ENCODE measurements around the gene MYO10.

The MYO10 gene

GRCh38 chr5:16933337-16933736 is 2.8 kb downstream of the MYO10 start:
- no peak for ATAC-seq (ENCODE audit: low read depth)
- Mint-ChIP-seq H3K36me3 (peaks cover 2% of the 10 kb centered on the region), H3K27ac (no peak overlapping the region), H3K4me3 (no peak overlapping the region), H3K9me3 (peaks cover 3% of the 10 kb centered on the region), H3K4me1 (peaks cover 7% of the 10 kb centered on the region), H3K27me3 (peaks cover 29% of the 10 kb centered on the region)
- no peak for DNase-seq (ENCODE audit: low spot score in 2 of 2)

GRCh38 chr5:16932401-16932800 is 3.7 kb downstream of the MYO10 start:
- H3K27me3 Mint-ChIP-seq: peaks cover 24% of the 10 kb centered on the region

GRCh38 chr5:16931334-16932110 is 4.6 kb downstream of the MYO10 start:
- Mint-ChIP-seq H3K9me3 (no peaks in the 10 kb centered on the region), H3K4me3 (no peak overlapping the region), H3K27me3 (peaks cover 19% of the 10 kb centered on the region), H3K4me1 (peaks cover 7% of the 10 kb centered on the region), H3K36me3 (peaks cover 2% of the 10 kb centered on the region), H3K27ac (no peak overlapping the region)
- ATAC-seq (ENCODE audit: low read depth) (no peak), DNase-seq (ENCODE audit: low spot score in 2 of 2) (no peak)

More at GRCh38 chr5:16932401-16932800, 3.7 kb downstream of the MYO10 start:
- no peak overlapping the region for H3K27ac Mint-ChIP-seq
- no peak overlapping the region for H3K4me3 Mint-ChIP-seq
- ATAC-seq (ENCODE audit: low read depth) (no peak), DNase-seq (ENCODE audit: low spot score in 2 of 2) (no peak)
- H3K36me3 Mint-ChIP-seq: peaks cover 2% of the 10 kb centered on the region
- peaks cover 7% of the 10 kb centered on the region for H3K4me1 Mint-ChIP-seq
- peaks cover 1% of the 10 kb centered on the region for H3K9me3 Mint-ChIP-seq

- H3K9me3 Mint-ChIP-seq: no peaks in the 10 kb centered on the region
- H3K4me3 Mint-ChIP-seq: no peak overlapping the region
- no peak overlapping the region for H3K27ac Mint-ChIP-seq
- H3K4me1 Mint-ChIP-seq: peaks cover 3% of the 10 kb centered on the region
- H3K36me3 Mint-ChIP-seq: no peaks in the 10 kb centered on the region
- DNase-seq (ENCODE audit: low spot score in 2 of 2) (no peak), ATAC-seq (ENCODE audit: low read depth) (no peak)
- peaks cover 15% of the 10 kb centered on the region for H3K27me3 Mint-ChIP-seq
These were observed 5.6 kb downstream of the MYO10 start for GRCh38 chr5:16930496-16930895.

- H3K9me3 Mint-ChIP-seq: no peaks in the 10 kb centered on the region
- peaks cover 13% of the 10 kb centered on the region for H3K27me3 Mint-ChIP-seq
- DNase-seq (ENCODE audit: low spot score in 2 of 2): no peak
- H3K4me3 Mint-ChIP-seq: no peak overlapping the region
- no peaks in the 10 kb centered on the region for H3K4me1 Mint-ChIP-seq
- no peak overlapping the region for H3K27ac Mint-ChIP-seq
- no peak for ATAC-seq (ENCODE audit: low read depth)
- no peaks in the 10 kb centered on the region for H3K36me3 Mint-ChIP-seq
These were observed 6.3 kb downstream of the MYO10 start for GRCh38 chr5:16929831-16930230.

GRCh38 chr5:16929347-16929746 is 6.7 kb downstream of the MYO10 start:
- Mint-ChIP-seq H3K9me3 (no peaks in the 10 kb centered on the region), H3K4me3 (no peak overlapping the region), H3K27me3 (peaks cover 13% of the 10 kb centered on the region), H3K27ac (no peak overlapping the region), H3K36me3 (no peaks in the 10 kb centered on the region), H3K4me1 (no peaks in the 10 kb centered on the region)
- ATAC-seq (ENCODE audit: low read depth) (no peak), DNase-seq (ENCODE audit: low spot score in 2 of 2) (no peak)

- Mint-ChIP-seq H3K36me3 (no peaks in the 10 kb centered on the region), H3K27ac (no peak overlapping the region)
These were observed 8.5 kb downstream of the MYO10 start for GRCh38 chr5:16927613-16928012.

GRCh38 chr5:16926417-16926816 is 9.7 kb downstream of the MYO10 start:
- no peak overlapping the region for H3K4me3 Mint-ChIP-seq

More at GRCh38 chr5:16927613-16928012, 8.5 kb downstream of the MYO10 start:
- peaks cover 6% of the 10 kb centered on the region for H3K27me3 Mint-ChIP-seq
- no peak for DNase-seq (ENCODE audit: low spot score in 2 of 2)
- no peak for ATAC-seq (ENCODE audit: low read depth)
- H3K4me1 Mint-ChIP-seq: no peaks in the 10 kb centered on the region
- peaks cover 1% of the 10 kb centered on the region for H3K9me3 Mint-ChIP-seq
- no peak overlapping the region for H3K4me3 Mint-ChIP-seq

GRCh38 chr5:16924206-16924605 is 11.9 kb downstream of the MYO10 start:
- no peaks in the 10 kb centered on the region for H3K27me3 Mint-ChIP-seq
- DNase-seq (ENCODE audit: low spot score in 2 of 2) (no peak), ATAC-seq (ENCODE audit: low read depth) (no peak)
- no peak overlapping the region for H3K27ac Mint-ChIP-seq
- H3K4me3 Mint-ChIP-seq: no peak overlapping the region
- H3K9me3 Mint-ChIP-seq: peaks cover 1% of the 10 kb centered on the region
- H3K36me3 Mint-ChIP-seq: no peaks in the 10 kb centered on the region
- H3K4me1 Mint-ChIP-seq: no peaks in the 10 kb centered on the region

More at GRCh38 chr5:16926417-16926816, 9.7 kb downstream of the MYO10 start:
- DNase-seq (ENCODE audit: low spot score in 2 of 2): no peak
- H3K36me3 Mint-ChIP-seq: no peaks in the 10 kb centered on the region
- no peaks in the 10 kb centered on the region for H3K4me1 Mint-ChIP-seq
- no peak overlapping the region for H3K27ac Mint-ChIP-seq
- peaks cover 1% of the 10 kb centered on the region for H3K9me3 Mint-ChIP-seq
- H3K27me3 Mint-ChIP-seq: peaks cover 4% of the 10 kb centered on the region
- ATAC-seq (ENCODE audit: low read depth): no peak

GRCh38 chr5:16922430-16922829 is 13.7 kb downstream of the MYO10 start:
- H3K36me3 Mint-ChIP-seq: no peaks in the 10 kb centered on the region
- no peak for ATAC-seq (ENCODE audit: low read depth)
- no peak for DNase-seq (ENCODE audit: low spot score in 2 of 2)
- no peak overlapping the region for H3K4me3 Mint-ChIP-seq
- no peaks in the 10 kb centered on the region for H3K4me1 Mint-ChIP-seq
- no peaks in the 10 kb centered on the region for H3K27me3 Mint-ChIP-seq
- no peak overlapping the region for H3K27ac Mint-ChIP-seq
- peaks cover 1% of the 10 kb centered on the region for H3K9me3 Mint-ChIP-seq

GRCh38 chr5:16921211-16921610 is 14.9 kb downstream of the MYO10 start:
- no peak overlapping the region for H3K27ac Mint-ChIP-seq
- no peaks in the 10 kb centered on the region for H3K36me3 Mint-ChIP-seq
- H3K4me3 Mint-ChIP-seq: no peak overlapping the region
- H3K9me3 Mint-ChIP-seq: peaks cover 1% of the 10 kb centered on the region
- no peaks in the 10 kb centered on the region for H3K4me1 Mint-ChIP-seq
- ATAC-seq (ENCODE audit: low read depth) (no peak), DNase-seq (ENCODE audit: low spot score in 2 of 2) (no peak)
- no peaks in the 10 kb centered on the region for H3K27me3 Mint-ChIP-seq

GRCh38 chr5:16920109-16920816 is 15.8 kb downstream of the MYO10 start:
- no peaks in the 10 kb centered on the region for H3K4me1 Mint-ChIP-seq
- ATAC-seq (ENCODE audit: low read depth): no peak
- no peak for DNase-seq (ENCODE audit: low spot score in 2 of 2)
- no peaks in the 10 kb centered on the region for H3K36me3 Mint-ChIP-seq
- H3K27me3 Mint-ChIP-seq: no peaks in the 10 kb centered on the region
- no peak overlapping the region for H3K4me3 Mint-ChIP-seq
- H3K27ac Mint-ChIP-seq: no peak overlapping the region
- H3K9me3 Mint-ChIP-seq: peaks cover 1% of the 10 kb centered on the region

GRCh38 chr5:16918891-16919671 is 17.0 kb downstream of the MYO10 start:
- H3K9me3 Mint-ChIP-seq: peaks cover 1% of the 10 kb centered on the region
- no peaks in the 10 kb centered on the region for H3K36me3 Mint-ChIP-seq
- no peak overlapping the region for H3K27ac Mint-ChIP-seq
- no peaks in the 10 kb centered on the region for H3K4me1 Mint-ChIP-seq
- no peak overlapping the region for H3K4me3 Mint-ChIP-seq
- ATAC-seq (ENCODE audit: low read depth) (no peak), DNase-seq (ENCODE audit: low spot score in 2 of 2) (no peak)
- H3K27me3 Mint-ChIP-seq: no peaks in the 10 kb centered on the region

- H3K4me1 Mint-ChIP-seq: no peaks in the 10 kb centered on the region
- H3K9me3 Mint-ChIP-seq: no peaks in the 10 kb centered on the region
- no peaks in the 10 kb centered on the region for H3K36me3 Mint-ChIP-seq
- no peak overlapping the region for H3K27ac Mint-ChIP-seq
- DNase-seq (ENCODE audit: low spot score in 2 of 2) (no peak), ATAC-seq (ENCODE audit: low read depth) (no peak)
- H3K27me3 Mint-ChIP-seq: peaks cover 3% of the 10 kb centered on the region
- H3K4me3 Mint-ChIP-seq: no peak overlapping the region
These were observed 17.9 kb downstream of the MYO10 start for GRCh38 chr5:16918156-16918555.
